Dermis blood vessel endothelial cell (primary cell): ENCODE results near the gene FCSK. TPM values are rescaled to one million over a fixed set of nuclear protein-coding genes. Genes with fewer than 3 reads are reported as not detected.

ENCODE experiments used
- DNase-seq: peaks from one replicate; pipeline ENCODE4 v3.0.0; 2010
- total RNA-seq: library from RNA; depleted of rRNA; stranded (reverse); fragments of >200 nt; gene quantifications from 2 replicates; pipeline ENCODE4 v1.2.3, GENCODE V29; 2014

Gene FCSK
- total RNA-seq, 1 donor from 2014 or later = 19.9 TPM

- DNase-seq = no peak
Measured at GRCh38 chr16:70526403-70526802, 72.0 kb downstream of the FCSK start.

GRCh38 chr16:70527315-70527996, 73.1 kb downstream of the FCSK start:
- no peak for DNase-seq

- DNase-seq = peak; percentile 73
Measured at GRCh38 chr16:70529051-70529777, 74.8 kb downstream of the FCSK start.

Other genes starting within 250 kb of the FCSK start
- 36.3 and 47.6 TPM in 2 replicates for gene EXOSC6, start 202.7 kb upstream of the FCSK start, total RNA-seq
- 111 and 152 TPM in 2 replicates for gene AARS1, start 165.1 kb upstream of the FCSK start, total RNA-seq
- gene DDX19B, start 155.4 kb upstream of the FCSK start, total RNA-seq = 24.0 and 32.6 TPM in 2 replicates
- gene DDX19A, start 107.7 kb upstream of the FCSK start, total RNA-seq = 40.2 and 50.5 TPM in 2 replicates
- gene ST3GAL2, start 15.5 kb upstream of the FCSK start, total RNA-seq = 52.4 and 61.2 TPM in 2 replicates
- gene COG4, start 69.0 kb downstream of the FCSK start, total RNA-seq = 93.8 and 98.0 TPM in 2 replicates
- 96.3 and 148 TPM in 2 replicates for gene SF3B3, start 69.2 kb downstream of the FCSK start, total RNA-seq
- gene IL34, start 192.0 kb downstream of the FCSK start, total RNA-seq = 1.9 and 7.3 TPM in 2 replicates
- gene MTSS2, start 231.5 kb downstream of the FCSK start, total RNA-seq = 19.9 and 20.6 TPM in 2 replicates